Measurements from ENCODE around the gene IL4I1. TPM values are rescaled to one million over a fixed set of nuclear protein-coding genes. Genes with fewer than 3 reads are reported as not detected.
A peak's percentile ranks its signal among the peaks of the same experiment; 100 is the strongest.

The IL4I1 gene
- total RNA-seq, 1 donor from 2014 or later: 0.12 TPM

- Mint-ChIP-seq H3K27me3 (ENCODE audit: low read depth) (peaks cover 26% of the 10 kb centered on the region), H3K9me3 (peaks cover 4% of the 10 kb centered on the region), H3K4me1 (peaks cover 26% of the 10 kb centered on the region), H3K4me3 (peak overlapping the region; percentile 93), H3K27ac (ENCODE audit: unreplicated experiment) (peak overlapping the region; percentile 50), H3K36me3 (ENCODE audit: low read depth) (peaks cover 19% of the 10 kb centered on the region)
- DNase-seq (ENCODE audit: low read depth, low spot score): no peak
- TF ChIP-seq CTCF (conservative IDR thresholded peaks at IDR 0.05): no peak
Measured at GRCh38 chr19:49853852-49854377, 42.8 kb downstream of the IL4I1 start.

- Mint-ChIP-seq H3K36me3 (ENCODE audit: low read depth) (peaks cover 22% of the 10 kb centered on the region), H3K27ac (ENCODE audit: unreplicated experiment) (peak overlapping the region; percentile 75)
- no peak for TF ChIP-seq CTCF (conservative IDR thresholded peaks at IDR 0.05)
Measured at GRCh38 chr19:49852631-49853126, 44.0 kb downstream of the IL4I1 start.

GRCh38 chr19:49851456-49852259, 45.0 kb downstream of the IL4I1 start:
- no peak for DNase-seq (ENCODE audit: low read depth, low spot score)
- peaks cover 26% of the 10 kb centered on the region for H3K4me1 Mint-ChIP-seq
- peaks cover 24% of the 10 kb centered on the region for H3K36me3 Mint-ChIP-seq (ENCODE audit: low read depth)
- peak overlapping the region; percentile 93 for H3K4me3 Mint-ChIP-seq
- peaks cover 21% of the 10 kb centered on the region for H3K27me3 Mint-ChIP-seq (ENCODE audit: low read depth)
- peaks cover 4% of the 10 kb centered on the region for H3K9me3 Mint-ChIP-seq
- no peak overlapping the region for H3K27ac Mint-ChIP-seq (ENCODE audit: unreplicated experiment)
- no peak for TF ChIP-seq CTCF (conservative IDR thresholded peaks at IDR 0.05)

More at GRCh38 chr19:49852631-49853126, 44.0 kb downstream of the IL4I1 start:
- Mint-ChIP-seq H3K4me3 (peak overlapping the region; percentile 93), H3K9me3 (peaks cover 4% of the 10 kb centered on the region), H3K27me3 (ENCODE audit: low read depth) (peaks cover 21% of the 10 kb centered on the region), H3K4me1 (peaks cover 26% of the 10 kb centered on the region)
- no peak for DNase-seq (ENCODE audit: low read depth, low spot score)

- Mint-ChIP-seq H3K27ac (ENCODE audit: unreplicated experiment) (peak within 1 kb of the TSS; percentile 99), H3K4me3 (peak within 1 kb of the TSS; percentile 95), H3K36me3 (ENCODE audit: low read depth) (peaks cover 26% of the 10 kb centered on the region), H3K4me1 (peaks cover 26% of the 10 kb centered on the region), H3K9me3 (peaks cover 4% of the 10 kb centered on the region), H3K27me3 (ENCODE audit: low read depth) (peaks cover 20% of the 10 kb centered on the region)
- TF ChIP-seq CTCF (conservative IDR thresholded peaks at IDR 0.05): no peak
- peak; percentile 96 for DNase-seq (ENCODE audit: low read depth, low spot score)
Measured at GRCh38 chr19:49850487-49851342, 46.0 kb downstream of the IL4I1 start, which contains the start of gene PTOV1. Gene PTOV1, plus strand, starts transcription at chr19:49851159.

GRCh38 chr19:49850221-49850486, 46.5 kb downstream of the IL4I1 start:
- no peak for TF ChIP-seq CTCF (conservative IDR thresholded peaks at IDR 0.05)
- Mint-ChIP-seq H3K9me3 (peaks cover 4% of the 10 kb centered on the region), H3K4me1 (peaks cover 26% of the 10 kb centered on the region), H3K27ac (ENCODE audit: unreplicated experiment) (no peak overlapping the region), H3K27me3 (ENCODE audit: low read depth) (peaks cover 14% of the 10 kb centered on the region), H3K4me3 (peak overlapping the region; percentile 95), H3K36me3 (ENCODE audit: low read depth) (peaks cover 26% of the 10 kb centered on the region)
- no peak for DNase-seq (ENCODE audit: low read depth, low spot score)

Data from neural crest cell (in vitro differentiated cells).